ENCODE measurements around the gene MYRF. TPM values are rescaled to one million over a fixed set of nuclear protein-coding genes. Genes with fewer than 3 reads are reported as not detected.

Gene MYRF
- total RNA-seq, 1 donor from 2014 or later, result 15.9 TPM

DNA sequence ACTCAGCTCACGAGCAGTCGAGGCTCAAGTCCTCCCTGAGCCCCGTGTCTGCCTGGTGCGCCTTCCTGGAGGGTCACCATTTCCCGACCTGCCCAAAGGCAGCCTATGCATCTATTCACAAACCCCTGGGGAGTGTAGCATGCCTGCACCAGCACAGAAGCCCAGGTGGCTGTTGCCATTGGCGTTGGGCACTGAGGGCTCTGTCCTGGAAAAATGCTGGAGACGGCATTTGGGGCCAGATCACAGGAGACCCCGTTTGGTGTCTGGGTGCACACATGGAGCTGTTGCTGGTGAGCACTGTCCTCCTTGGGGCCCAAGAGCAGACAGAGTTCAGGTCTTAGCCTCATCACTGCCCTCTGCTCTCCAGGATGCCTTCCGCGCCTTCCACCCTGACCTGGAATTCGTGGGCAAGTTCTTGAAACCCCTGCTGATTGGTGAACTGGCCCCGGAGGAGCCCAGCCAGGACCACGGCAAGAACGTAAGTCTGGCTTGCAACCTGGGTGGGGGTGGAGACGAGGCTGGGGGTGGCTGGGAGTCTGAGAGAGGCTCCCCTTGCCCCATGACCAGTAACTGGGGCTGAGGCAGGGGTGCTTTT, 85.1 kb downstream of the MYRF start:
- DNase-seq (ENCODE audit: low spot score) (no peak), ATAC-seq (no peak)

Other genes starting within 250 kb of the MYRF start
- gene LRRC10B, start 243.9 kb upstream of the MYRF start, total RNA-seq, result not detected
- 65.6 TPM for gene SYT7, start 171.6 kb upstream of the MYRF start, total RNA-seq
- gene DAGLA, start 72.2 kb upstream of the MYRF start, total RNA-seq, result 0.35 TPM
- gene TMEM258, start 40.0 kb downstream of the MYRF start, total RNA-seq, result 58.5 TPM
- 5.1 TPM for gene FEN1, start 40.3 kb downstream of the MYRF start, total RNA-seq
- gene FADS1, start 64.4 kb downstream of the MYRF start, total RNA-seq, result 34.6 TPM
- 113 TPM for gene FADS2, start 75.7 kb downstream of the MYRF start, total RNA-seq
- gene FADS3, start 138.9 kb downstream of the MYRF start, total RNA-seq, result 15.0 TPM
- 4.0 TPM for gene RAB3IL1, start 164.9 kb downstream of the MYRF start, total RNA-seq
- gene BEST1, start 197.7 kb downstream of the MYRF start, total RNA-seq, result 0.63 TPM
- gene FTH1, start 215.0 kb downstream of the MYRF start, total RNA-seq, result 938 TPM

Data from left lobe of liver (tissue), 2 donors.